HEK293 (cell line): ENCODE data around the gene WDR11.

Source experiments
- CTCF ChIA-PET: fragments of 350-600 bp; formaldehyde crosslinking; extraction: SDS; loops from one replicate; lab custom pipeline; 2021; ENCODE audit warnings: antibody characterized with exemption; lab: Yijun Ruan, JAX
- POLR2A ChIA-PET: fragments of 300-600 bp; formaldehyde crosslinking; extraction: SDS; loops from one replicate; lab custom pipeline; 2020; ENCODE audit warnings: antibody characterized with exemption, inconsistent platforms; lab: Yijun Ruan, JAX
- H3K27ac ChIP-seq: fragments of 200-500 bp; sonication (Bioruptor generic); 2 replicates; pipeline ENCODE4 v1.5.1; 2014; ENCODE audit warnings: low read depth, low read length, control low read depth, inconsistent platforms; ENCODE audit errors: extremely low read depth
- H3K36me3 ChIP-seq, 2 experiments: fragments of 200-500 bp in 1 of 2; sonication (Bioruptor generic) in 1 of 2; 1 replicate in 1 of 2; 2 replicates in 1 of 2; pipeline ENCODE4 v1.5.1; 2014 to 2017; ENCODE audit warnings: inconsistent platforms in 2 of 2, low read length in 2 of 2; ENCODE audit not compliant: control insufficient read depth in 2 of 2, insufficient read depth in 1 of 2
- H3K4me1 ChIP-seq: fragments of 200-500 bp; sonication (Bioruptor generic); 2 replicates; pipeline ENCODE4 v1.5.1; 2014; ENCODE audit warnings: mild to moderate bottlenecking, low read length, inconsistent platforms; ENCODE audit not compliant: control insufficient read depth, insufficient read depth
- H3K4me3 ChIP-seq: 2 replicates; pipeline ENCODE4 v1.5.1; 2011; ENCODE audit warnings: low read depth, mild to moderate bottlenecking, control low read depth, low read length, moderate library complexity
- H3K9me3 ChIP-seq: fragments of 200-500 bp; sonication (Bioruptor generic); 2 replicates; pipeline ENCODE4 v1.5.1; 2014; ENCODE audit warnings: low read depth, low read length, inconsistent platforms; ENCODE audit not compliant: control insufficient read depth, insufficient read depth
- MEIS1 ChIP-seq: sonication (generic); formaldehyde crosslinking; IDR thresholded peaks from 2 replicates; pipeline ENCODE4 v1.8.1; 2022; ENCODE audit warnings: missing genetic modification reagents, mild to moderate bottlenecking, borderline replicate concordance
- ZFP37 ChIP-seq: fragments of 450-650 bp; formaldehyde crosslinking; IDR thresholded peaks from 2 replicates; pipeline ENCODE4 v1.5.1; 2016; ENCODE audit warnings: missing biosample characterization, missing genetic modification characterization
- ZNF121 ChIP-seq: fragments of 450-650 bp; formaldehyde crosslinking; IDR thresholded peaks from 2 replicates; pipeline ENCODE4 v1.5.1; 2016; ENCODE audit warnings: missing biosample characterization, missing genetic modification characterization
- ZNF488 ChIP-seq: fragments of 450-650 bp; formaldehyde crosslinking; IDR thresholded peaks from 2 replicates; pipeline ENCODE4 v1.5.1; 2016; ENCODE audit warnings: missing biosample characterization, missing genetic modification characterization
- ZNF677 ChIP-seq: fragments of 450-650 bp; IDR thresholded peaks from 2 replicates; pipeline ENCODE4 v1.5.0; 2018; ENCODE audit warnings: missing biosample characterization, mild to moderate bottlenecking, missing genetic modification characterization, moderate library complexity
- ZNF747 ChIP-seq: fragments of 450-650 bp; formaldehyde crosslinking; IDR thresholded peaks from 2 replicates; pipeline ENCODE4 v1.5.1; 2016; ENCODE audit warnings: missing biosample characterization, missing genetic modification characterization
- ZSCAN5A ChIP-seq: fragments of 450-650 bp; formaldehyde crosslinking; IDR thresholded peaks from 2 replicates; pipeline ENCODE4 v1.5.1; 2016; ENCODE audit warnings: missing biosample characterization, missing genetic modification characterization
- TF ChIP-seq, protein P1 (sequence below): fragments of 450-650 bp; formaldehyde crosslinking; IDR thresholded peaks from 2 replicates; pipeline ENCODE4 v1.5.1; 2016; ENCODE audit warnings: missing biosample characterization, missing genetic modification characterization, borderline replicate concordance
- TF ChIP-seq, protein P2 (sequence below): fragments of 450-650 bp; formaldehyde crosslinking; IDR thresholded peaks from 2 replicates; pipeline ENCODE4 v1.5.1; 2016; ENCODE audit warnings: missing biosample characterization, missing genetic modification characterization, borderline replicate concordance
- TF ChIP-seq, protein P3 (sequence below): fragments of 450-650 bp; formaldehyde crosslinking; IDR thresholded peaks from 2 replicates; pipeline ENCODE4 v1.5.0; 2017; ENCODE audit warnings: missing biosample characterization, missing genetic modification characterization, borderline replicate concordance
- TF ChIP-seq, protein P4 (sequence below): fragments of 450-650 bp; IDR thresholded peaks from 2 replicates; pipeline ENCODE4 v1.5.1; 2018; ENCODE audit warnings: missing biosample characterization, mild to moderate bottlenecking, missing genetic modification characterization

Gene WDR11

GRCh38 chr10:120828763-120829319 lies 22.3 kb upstream of the WDR11 start:
- no peak overlapping the region for H3K4me3 ChIP-seq
- TF ChIP-seq, protein P1, sequence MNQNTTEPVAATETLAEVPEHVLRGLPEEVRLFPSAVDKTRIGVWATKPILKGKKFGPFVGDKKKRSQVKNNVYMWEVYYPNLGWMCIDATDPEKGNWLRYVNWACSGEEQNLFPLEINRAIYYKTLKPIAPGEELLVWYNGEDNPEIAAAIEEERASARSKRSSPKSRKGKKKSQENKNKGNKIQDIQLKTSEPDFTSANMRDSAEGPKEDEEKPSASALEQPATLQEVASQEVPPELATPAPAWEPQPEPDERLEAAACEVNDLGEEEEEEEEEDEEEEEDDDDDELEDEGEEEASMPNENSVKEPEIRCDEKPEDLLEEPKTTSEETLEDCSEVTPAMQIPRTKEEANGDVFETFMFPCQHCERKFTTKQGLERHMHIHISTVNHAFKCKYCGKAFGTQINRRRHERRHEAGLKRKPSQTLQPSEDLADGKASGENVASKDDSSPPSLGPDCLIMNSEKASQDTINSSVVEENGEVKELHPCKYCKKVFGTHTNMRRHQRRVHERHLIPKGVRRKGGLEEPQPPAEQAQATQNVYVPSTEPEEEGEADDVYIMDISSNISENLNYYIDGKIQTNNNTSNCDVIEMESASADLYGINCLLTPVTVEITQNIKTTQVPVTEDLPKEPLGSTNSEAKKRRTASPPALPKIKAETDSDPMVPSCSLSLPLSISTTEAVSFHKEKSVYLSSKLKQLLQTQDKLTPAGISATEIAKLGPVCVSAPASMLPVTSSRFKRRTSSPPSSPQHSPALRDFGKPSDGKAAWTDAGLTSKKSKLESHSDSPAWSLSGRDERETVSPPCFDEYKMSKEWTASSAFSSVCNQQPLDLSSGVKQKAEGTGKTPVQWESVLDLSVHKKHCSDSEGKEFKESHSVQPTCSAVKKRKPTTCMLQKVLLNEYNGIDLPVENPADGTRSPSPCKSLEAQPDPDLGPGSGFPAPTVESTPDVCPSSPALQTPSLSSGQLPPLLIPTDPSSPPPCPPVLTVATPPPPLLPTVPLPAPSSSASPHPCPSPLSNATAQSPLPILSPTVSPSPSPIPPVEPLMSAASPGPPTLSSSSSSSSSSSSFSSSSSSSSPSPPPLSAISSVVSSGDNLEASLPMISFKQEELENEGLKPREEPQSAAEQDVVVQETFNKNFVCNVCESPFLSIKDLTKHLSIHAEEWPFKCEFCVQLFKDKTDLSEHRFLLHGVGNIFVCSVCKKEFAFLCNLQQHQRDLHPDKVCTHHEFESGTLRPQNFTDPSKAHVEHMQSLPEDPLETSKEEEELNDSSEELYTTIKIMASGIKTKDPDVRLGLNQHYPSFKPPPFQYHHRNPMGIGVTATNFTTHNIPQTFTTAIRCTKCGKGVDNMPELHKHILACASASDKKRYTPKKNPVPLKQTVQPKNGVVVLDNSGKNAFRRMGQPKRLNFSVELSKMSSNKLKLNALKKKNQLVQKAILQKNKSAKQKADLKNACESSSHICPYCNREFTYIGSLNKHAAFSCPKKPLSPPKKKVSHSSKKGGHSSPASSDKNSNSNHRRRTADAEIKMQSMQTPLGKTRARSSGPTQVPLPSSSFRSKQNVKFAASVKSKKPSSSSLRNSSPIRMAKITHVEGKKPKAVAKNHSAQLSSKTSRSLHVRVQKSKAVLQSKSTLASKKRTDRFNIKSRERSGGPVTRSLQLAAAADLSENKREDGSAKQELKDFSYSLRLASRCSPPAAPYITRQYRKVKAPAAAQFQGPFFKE = no peak
- TF ChIP-seq, protein P2, sequence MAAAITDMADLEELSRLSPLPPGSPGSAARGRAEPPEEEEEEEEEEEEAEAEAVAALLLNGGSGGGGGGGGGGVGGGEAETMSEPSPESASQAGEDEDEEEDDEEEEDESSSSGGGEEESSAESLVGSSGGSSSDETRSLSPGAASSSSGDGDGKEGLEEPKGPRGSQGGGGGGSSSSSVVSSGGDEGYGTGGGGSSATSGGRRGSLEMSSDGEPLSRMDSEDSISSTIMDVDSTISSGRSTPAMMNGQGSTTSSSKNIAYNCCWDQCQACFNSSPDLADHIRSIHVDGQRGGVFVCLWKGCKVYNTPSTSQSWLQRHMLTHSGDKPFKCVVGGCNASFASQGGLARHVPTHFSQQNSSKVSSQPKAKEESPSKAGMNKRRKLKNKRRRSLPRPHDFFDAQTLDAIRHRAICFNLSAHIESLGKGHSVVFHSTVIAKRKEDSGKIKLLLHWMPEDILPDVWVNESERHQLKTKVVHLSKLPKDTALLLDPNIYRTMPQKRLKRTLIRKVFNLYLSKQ (tag by site-specific recombination) = no peak
- TF ChIP-seq MEIS1 (CRISPR knock-in tag) (no peak), ZNF747 (tag by site-specific recombination) (no peak), ZNF677 (tag by site-specific recombination) (no peak), ZFP37 (tag by site-specific recombination) (no peak), ZNF121 (tag by site-specific recombination) (no peak), ZNF488 (tag by site-specific recombination) (no peak), ZSCAN5A (tag by site-specific recombination) (no peak)
- TF ChIP-seq, protein P3, sequence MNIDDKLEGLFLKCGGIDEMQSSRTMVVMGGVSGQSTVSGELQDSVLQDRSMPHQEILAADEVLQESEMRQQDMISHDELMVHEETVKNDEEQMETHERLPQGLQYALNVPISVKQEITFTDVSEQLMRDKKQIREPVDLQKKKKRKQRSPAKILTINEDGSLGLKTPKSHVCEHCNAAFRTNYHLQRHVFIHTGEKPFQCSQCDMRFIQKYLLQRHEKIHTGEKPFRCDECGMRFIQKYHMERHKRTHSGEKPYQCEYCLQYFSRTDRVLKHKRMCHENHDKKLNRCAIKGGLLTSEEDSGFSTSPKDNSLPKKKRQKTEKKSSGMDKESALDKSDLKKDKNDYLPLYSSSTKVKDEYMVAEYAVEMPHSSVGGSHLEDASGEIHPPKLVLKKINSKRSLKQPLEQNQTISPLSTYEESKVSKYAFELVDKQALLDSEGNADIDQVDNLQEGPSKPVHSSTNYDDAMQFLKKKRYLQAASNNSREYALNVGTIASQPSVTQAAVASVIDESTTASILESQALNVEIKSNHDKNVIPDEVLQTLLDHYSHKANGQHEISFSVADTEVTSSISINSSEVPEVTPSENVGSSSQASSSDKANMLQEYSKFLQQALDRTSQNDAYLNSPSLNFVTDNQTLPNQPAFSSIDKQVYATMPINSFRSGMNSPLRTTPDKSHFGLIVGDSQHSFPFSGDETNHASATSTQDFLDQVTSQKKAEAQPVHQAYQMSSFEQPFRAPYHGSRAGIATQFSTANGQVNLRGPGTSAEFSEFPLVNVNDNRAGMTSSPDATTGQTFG (tag by site-specific recombination) = no peak
- TF ChIP-seq, protein P4, sequence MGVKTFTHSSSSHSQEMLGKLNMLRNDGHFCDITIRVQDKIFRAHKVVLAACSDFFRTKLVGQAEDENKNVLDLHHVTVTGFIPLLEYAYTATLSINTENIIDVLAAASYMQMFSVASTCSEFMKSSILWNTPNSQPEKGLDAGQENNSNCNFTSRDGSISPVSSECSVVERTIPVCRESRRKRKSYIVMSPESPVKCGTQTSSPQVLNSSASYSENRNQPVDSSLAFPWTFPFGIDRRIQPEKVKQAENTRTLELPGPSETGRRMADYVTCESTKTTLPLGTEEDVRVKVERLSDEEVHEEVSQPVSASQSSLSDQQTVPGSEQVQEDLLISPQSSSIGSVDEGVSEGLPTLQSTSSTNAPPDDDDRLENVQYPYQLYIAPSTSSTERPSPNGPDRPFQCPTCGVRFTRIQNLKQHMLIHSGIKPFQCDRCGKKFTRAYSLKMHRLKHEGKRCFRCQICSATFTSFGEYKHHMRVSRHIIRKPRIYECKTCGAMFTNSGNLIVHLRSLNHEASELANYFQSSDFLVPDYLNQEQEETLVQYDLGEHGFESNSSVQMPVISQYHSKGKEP (tag by site-specific recombination) = no peak
- TF ChIP-seq, all 188 proteins: peak for 0
- ChIA-PET POLR2A (no interaction called here), CTCF (interaction anchor here (0.9 kb wide), 1 partner anchor 8 kb away, joined by 4 read pairs; no protein-coding TSS in a partner anchor)
- H3K36me3 ChIP-seq = no peaks in the 10 kb centered on the region; a peak in 1 of 3 replicates
- no peak overlapping the region for H3K27ac ChIP-seq
- H3K4me1 ChIP-seq = no peaks in the 10 kb centered on the region
- H3K9me3 ChIP-seq = no peaks in the 10 kb centered on the region
